CD14-positive monocyte (primary cell): ENCODE measurements around the gene ULBP2. TPM values are rescaled to one million over a fixed set of nuclear protein-coding genes. Genes with fewer than 3 reads are reported as not detected.

ENCODE experiments used
- DNase-seq, 3 donors: peaks; one replicate each; pipeline ENCODE4 v3.0.0-alpha.2; 2011 to 2022
- H2AFZ ChIP-seq: 2 replicates; pipeline ENCODE4 v1.6.0; 2012; ENCODE audit warnings: mild to moderate bottlenecking, low read depth, low read length, inconsistent platforms; ENCODE audit not compliant: insufficient read depth, poor library complexity, severe bottlenecking
- H3K27ac ChIP-seq, 2 donors: 1 replicate in 1 of 2; 2 replicates in 1 of 2; pipeline ENCODE4 v1.5.1; 2012 to 2013; ENCODE audit warnings: low read length in 2 of 2, control low read depth in 1 of 2, inconsistent platforms in 1 of 2, low read depth in 1 of 2, mild to moderate bottlenecking in 1 of 2
- H3K27me3 ChIP-seq, 2 donors: one replicate each; pipeline versions ENCODE4 v1.6.0 to v1.6.1; 2011 to 2013; ENCODE audit warnings: low read length in 2 of 2; ENCODE audit not compliant: control insufficient read depth in 2 of 2, insufficient read depth in 2 of 2
- H3K36me3 ChIP-seq, 2 donors: replicated peaks in 1 of 2; 1 replicate in 1 of 2; 2 replicates in 1 of 2; pipeline versions ENCODE4 v1.5.1 to v1.6.1; 2012 to 2013; ENCODE audit warnings: low read length in 2 of 2, control low read depth in 1 of 2, inconsistent platforms in 1 of 2, mild to moderate bottlenecking in 1 of 2; ENCODE audit not compliant: insufficient read depth in 2 of 2, control insufficient read depth in 1 of 2
- H3K4me1 ChIP-seq, 2 donors: 1 replicate in 1 of 2; 2 replicates in 1 of 2; pipeline versions ENCODE4 v1.5.1 to v1.6.1; 2012 to 2013; ENCODE audit warnings: low read length in 2 of 2, control low read depth in 1 of 2, inconsistent platforms in 1 of 2, mild to moderate bottlenecking in 1 of 2, moderate library complexity in 1 of 2; ENCODE audit not compliant: insufficient read depth in 2 of 2, control insufficient read depth in 1 of 2
- H3K4me2 ChIP-seq: replicated peaks from 2 replicates; pipeline ENCODE3; 2012; ENCODE audit warnings: low read length, moderate library complexity, mild to moderate bottlenecking; ENCODE audit not compliant: poor library complexity, severe bottlenecking; ENCODE audit errors: extremely low read depth
- H3K4me3 ChIP-seq, 3 experiments: fragments of 200-600 bp in 1 of 3; sonication (generic) in 1 of 3; replicated peaks in 1 of 3; 1 replicate in 2 of 3; 2 replicates in 1 of 3; pipeline ENCODE4 v1.5.1; 2011 to 2013; ENCODE audit warnings: low read length in 3 of 3, mild to moderate bottlenecking in 3 of 3, control low read depth in 2 of 3, low read depth in 2 of 3, inconsistent platforms in 1 of 3, moderate library complexity in 1 of 3
- H3K79me2 ChIP-seq: 2 replicates; pipeline ENCODE4 v1.6.0; 2012; ENCODE audit warnings: mild to moderate bottlenecking, control low read depth, inconsistent platforms, low read length, moderate library complexity; ENCODE audit not compliant: insufficient read depth
- H3K9ac ChIP-seq: 2 replicates; pipeline ENCODE4 v1.6.0; 2017; ENCODE audit warnings: low read length, mild to moderate bottlenecking; ENCODE audit not compliant: insufficient read depth, poor library complexity, severe bottlenecking
- H3K9me3 ChIP-seq, 2 donors: replicated peaks in 1 of 2; 1 replicate in 1 of 2; 2 replicates in 1 of 2; pipeline versions ENCODE4 v1.5.1 to v1.6.1; 2012 to 2013; ENCODE audit warnings: low read length in 2 of 2, control low read depth in 1 of 2; ENCODE audit not compliant: control insufficient read depth in 1 of 2, insufficient read depth in 1 of 2
- H4K20me1 ChIP-seq: 2 replicates; pipeline ENCODE4 v1.6.0; 2012; ENCODE audit warnings: mild to moderate bottlenecking, low read length, control low read depth, moderate library complexity; ENCODE audit not compliant: insufficient read depth
- H3K27ac Mint-ChIP-seq, 7 donors: one replicate each; pipeline ENCODE4 v1.8.0; 2020; ENCODE audit warnings: mild to moderate bottlenecking in 7 of 7, mixed read lengths in 7 of 7, moderate library complexity in 6 of 7, inconsistent platforms in 2 of 7
- H3K27me3 Mint-ChIP-seq, 3 donors: one replicate each; pipeline ENCODE4 v1.8.0; 2021 to 2022; ENCODE audit warnings: low read depth in 3 of 3, mild to moderate bottlenecking in 3 of 3, mixed read lengths in 3 of 3, moderate library complexity in 3 of 3, inconsistent platforms in 1 of 3
- H3K36me3 Mint-ChIP-seq, 2 donors: one replicate each; pipeline ENCODE4 v1.8.0; 2020; ENCODE audit warnings: mixed read lengths in 2 of 2, inconsistent platforms in 1 of 2, mild to moderate bottlenecking in 1 of 2
- H3K4me1 Mint-ChIP-seq: one replicate; pipeline ENCODE4 v1.8.0; 2020; ENCODE audit warnings: mild to moderate bottlenecking, mixed read lengths
- H3K4me3 Mint-ChIP-seq, 2 donors: one replicate each; pipeline ENCODE4 v1.8.0; 2020; ENCODE audit warnings: mild to moderate bottlenecking in 2 of 2, mixed read lengths in 2 of 2, moderate library complexity in 1 of 2
- H3K9me3 Mint-ChIP-seq, 7 donors: one replicate each; pipeline ENCODE4 v1.8.0; 2020 to 2022; ENCODE audit warnings: mixed read lengths in 7 of 7, mild to moderate bottlenecking in 6 of 7, moderate library complexity in 6 of 7, inconsistent platforms in 2 of 7
- WGBS: methylation state at CpG from one replicate; pipeline ENCODE4 v1.1.5; 2013; ENCODE audit warnings: missing lambda C conversion rate; ENCODE audit not compliant: insufficient coverage; 5-methylcytosine and 5-hydroxymethylcytosine counted together
- intact Hi-C, 2 donors: fragments of 100-400 bp; cut with micrococcal nuclease; formaldehyde crosslinking; loops; one replicate each; pipeline versions ENCODE4 v1.15.0 to v1.15.1; 2023
- polyA plus RNA-seq, 3 donors: library from polyadenylated mRNA; depleted of rRNA in 1 of 3; unstranded in 2 of 3; stranded (reverse) in 1 of 3; fragments of 300-500 nt in 2 of 3; fragments of >200 nt in 1 of 3; fragmentation: Illumina TruSeq in 2 of 3; gene quantifications; 1 replicate in 2 of 3; 2 replicates in 1 of 3; pipeline ENCODE4 v1.2.3, GENCODE V29; 2012 to 2021
- TF ChIP-seq, protein P1 (sequence below): fragments of 200-600 bp; IDR thresholded peaks from one replicate; pipeline ENCODE4 v1.8.0; 2022; ENCODE audit warnings: antibody characterized with exemption, mild to moderate bottlenecking

ULBP2 gene
- polyA plus RNA-seq, 3 donors: 0.31 to 0.49 TPM; not detected in 1

DNA sequence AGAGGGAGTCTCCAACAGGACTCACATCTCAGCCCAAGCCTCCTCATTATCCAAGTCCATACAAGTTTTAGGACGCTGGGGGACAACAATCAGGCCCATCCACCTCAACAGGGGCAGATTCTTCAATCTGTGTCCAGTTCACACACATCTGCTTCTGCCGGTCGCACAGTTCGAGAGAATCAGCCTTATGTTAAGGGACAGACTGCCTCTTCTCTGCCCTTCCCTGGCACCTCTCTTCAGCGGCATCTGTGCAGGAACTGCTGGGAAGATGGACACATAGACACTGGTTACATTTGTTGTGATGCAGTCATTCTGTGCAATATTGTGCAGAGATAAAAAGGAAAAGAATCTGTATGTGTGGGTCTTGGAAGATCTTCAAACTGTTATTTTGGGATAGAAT is 43.0 kb downstream of the ULBP2 start:
- Mint-ChIP-seq H3K4me1 (peaks cover 5% of the 10 kb centered on the region), H3K36me3 (peaks cover 3 to 16% of the 10 kb centered on the region in 2 donors), H3K27me3 (peaks cover 85 to 99% (median 97%) of the 10 kb centered on the region in 3 donors), H3K27ac (no peak overlapping the region), H3K9me3 (peaks cover 5 to 58% (median 31%) of the 10 kb centered on the region in 7 donors), H3K4me3 (peak overlapping the region in 1 of 2 donors; percentile 76)
- Histone ChIP-seq H2AFZ (no peak overlapping the region), H3K4me2 (no peak overlapping the region), H3K9me3 (peaks cover 9 to 31% of the 10 kb centered on the region in 2 donors), H3K9ac (no peak overlapping the region), H3K27ac (no peak overlapping the region), H4K20me1 (no peaks in the 10 kb centered on the region), H3K36me3 (no peaks in the 10 kb centered on the region), H3K27me3 (peaks cover 67 to 93% of the 10 kb centered on the region in 2 donors), H3K4me3 (no peak overlapping the region), H3K4me1 (peaks cover 4 to 6% of the 10 kb centered on the region in 2 donors), H3K79me2 (no peaks in the 10 kb centered on the region)
- 32% methylated on average over 4 of the region's 5 CpGs for WGBS
- TF ChIP-seq, protein P1, sequence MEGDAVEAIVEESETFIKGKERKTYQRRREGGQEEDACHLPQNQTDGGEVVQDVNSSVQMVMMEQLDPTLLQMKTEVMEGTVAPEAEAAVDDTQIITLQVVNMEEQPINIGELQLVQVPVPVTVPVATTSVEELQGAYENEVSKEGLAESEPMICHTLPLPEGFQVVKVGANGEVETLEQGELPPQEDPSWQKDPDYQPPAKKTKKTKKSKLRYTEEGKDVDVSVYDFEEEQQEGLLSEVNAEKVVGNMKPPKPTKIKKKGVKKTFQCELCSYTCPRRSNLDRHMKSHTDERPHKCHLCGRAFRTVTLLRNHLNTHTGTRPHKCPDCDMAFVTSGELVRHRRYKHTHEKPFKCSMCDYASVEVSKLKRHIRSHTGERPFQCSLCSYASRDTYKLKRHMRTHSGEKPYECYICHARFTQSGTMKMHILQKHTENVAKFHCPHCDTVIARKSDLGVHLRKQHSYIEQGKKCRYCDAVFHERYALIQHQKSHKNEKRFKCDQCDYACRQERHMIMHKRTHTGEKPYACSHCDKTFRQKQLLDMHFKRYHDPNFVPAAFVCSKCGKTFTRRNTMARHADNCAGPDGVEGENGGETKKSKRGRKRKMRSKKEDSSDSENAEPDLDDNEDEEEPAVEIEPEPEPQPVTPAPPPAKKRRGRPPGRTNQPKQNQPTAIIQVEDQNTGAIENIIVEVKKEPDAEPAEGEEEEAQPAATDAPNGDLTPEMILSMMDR: no peak
- DNase-seq: no peak
- intact Hi-C loops: no loop called here

DNA sequence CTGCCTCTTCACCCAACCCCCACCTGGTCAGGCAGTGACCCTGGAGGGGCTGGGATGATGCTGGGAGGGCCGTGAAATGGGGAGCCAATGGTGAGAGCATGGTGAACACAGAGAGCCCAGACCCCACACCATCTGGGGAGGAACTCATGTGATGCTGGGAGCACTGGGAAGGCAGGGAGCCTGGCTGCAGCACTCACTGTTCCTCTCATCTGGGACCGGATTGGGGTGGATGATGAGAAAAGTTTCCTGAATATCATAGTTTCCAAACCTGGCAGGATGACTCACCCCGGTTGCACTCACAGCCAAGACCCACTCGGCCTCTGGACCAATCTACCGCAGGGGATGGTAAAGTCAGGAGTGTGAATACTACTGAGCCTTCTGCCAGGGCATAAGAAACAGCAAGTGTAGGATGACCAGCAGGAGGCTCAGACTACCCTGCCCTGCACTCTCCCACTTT is 43.7 kb downstream of the ULBP2 start:
- peaks cover 11 to 13% of the 10 kb centered on the region in 2 donors for H3K4me1 ChIP-seq
- peaks cover 92 to 100% (median 98%) of the 10 kb centered on the region in 3 donors for H3K27me3 Mint-ChIP-seq
- TF ChIP-seq, protein P1: no peak
- H3K27ac ChIP-seq: no peak overlapping the region
- H3K9me3 Mint-ChIP-seq: peaks cover 5 to 62% (median 38%) of the 10 kb centered on the region in 7 donors
- 12% methylated on average over 3 of the region's 5 CpGs for WGBS
- peaks cover 9 to 38% of the 10 kb centered on the region in 2 donors for H3K9me3 ChIP-seq
- H2AFZ ChIP-seq: no peak overlapping the region
- no peak overlapping the region for H3K4me2 ChIP-seq
- peak overlapping the region in 1 of 2 donors; percentile 48 for H3K4me3 Mint-ChIP-seq
- no peaks in the 10 kb centered on the region for H4K20me1 ChIP-seq
- intact Hi-C loops: no loop called here
- H3K4me3 ChIP-seq: no peak overlapping the region
- H3K4me1 Mint-ChIP-seq: peaks cover 13% of the 10 kb centered on the region
- DNase-seq: no peak
- no peak overlapping the region for H3K27ac Mint-ChIP-seq
- H3K9ac ChIP-seq: no peak overlapping the region
- H3K36me3 ChIP-seq: no peaks in the 10 kb centered on the region
- peaks cover 74 to 97% of the 10 kb centered on the region in 2 donors for H3K27me3 ChIP-seq
- peaks cover 6 to 23% of the 10 kb centered on the region in 2 donors for H3K36me3 Mint-ChIP-seq
- H3K79me2 ChIP-seq: no peaks in the 10 kb centered on the region
